Measurements from ENCODE around the gene ICAM4. TPM values are rescaled to one million over a fixed set of nuclear protein-coding genes. Genes with fewer than 3 reads are reported as not detected.

Gene ICAM4
- total and polyA plus RNA-seq, 2 of the 8 experiments (the other 6 are each of a cell fraction or from before 2014, with no cell fraction given), result 1.5 to 4.1 TPM

DNA sequence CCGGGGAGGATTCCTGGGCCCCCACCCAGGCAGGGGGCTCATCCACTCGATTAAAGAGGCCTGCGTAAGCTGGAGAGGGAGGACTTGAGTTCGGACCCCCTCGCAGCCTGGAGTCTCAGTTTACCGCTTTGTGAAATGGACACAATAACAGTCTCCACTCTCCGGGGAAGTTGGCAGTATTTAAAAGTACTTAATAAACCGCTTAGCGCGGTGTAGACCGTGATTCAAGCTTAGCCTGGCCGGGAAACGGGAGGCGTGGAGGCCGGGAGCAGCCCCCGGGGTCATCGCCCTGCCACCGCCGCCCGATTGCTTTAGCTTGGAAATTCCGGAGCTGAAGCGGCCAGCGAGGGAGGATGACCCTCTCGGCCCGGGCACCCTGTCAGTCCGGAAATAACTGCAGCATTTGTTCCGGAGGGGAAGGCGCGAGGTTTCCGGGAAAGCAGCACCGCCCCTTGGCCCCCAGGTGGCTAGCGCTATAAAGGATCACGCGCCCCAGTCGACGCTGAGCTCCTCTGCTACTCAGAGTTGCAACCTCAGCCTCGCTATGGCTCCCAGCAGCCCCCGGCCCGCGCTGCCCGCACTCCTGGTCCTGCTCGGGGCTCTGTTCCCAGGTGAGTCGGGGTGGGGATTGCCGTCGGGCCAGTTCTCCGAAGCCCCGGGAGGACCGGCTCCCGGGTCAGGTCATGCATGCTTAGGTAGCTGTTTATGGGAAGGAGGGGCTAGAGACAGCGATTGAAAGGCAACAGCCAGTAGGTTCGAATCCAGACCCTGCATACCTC lies 15.9 kb upstream of the ICAM4 start, which contains the start of gene ICAM1 (continued):
- no peak for TF ChIP-seq CHD7 (IDR thresholded peaks at IDR 0.05; ENCODE audit: insufficient replicate concordance, low read length)
- no peak for TF ChIP-seq BCL11A (IDR thresholded peaks at IDR 0.05; ENCODE audit: low read depth in 2 of 2, low read length in 2 of 2)
- no peak for TF ChIP-seq RXRA (IDR thresholded peaks at IDR 0.05; ENCODE audit: insufficient read depth, low read depth, low read length)
- TF ChIP-seq POU5F1 (IDR thresholded peaks at IDR 0.05; ENCODE audit: low read depth, low read length), result no peak
- peak; percentile 44 for TF ChIP-seq KDM4A (IDR thresholded peaks at IDR 0.05; ENCODE audit: low read depth, low read length, severe bottlenecking)
- TF ChIP-seq SRF (IDR thresholded peaks at IDR 0.05; ENCODE audit: low read depth, low read length), result no peak
- no peak for TF ChIP-seq SP2 (IDR thresholded peaks at IDR 0.05; ENCODE audit: low read length)
- TF ChIP-seq POLR2A (IDR thresholded peaks at IDR 0.05; ENCODE audit: control extremely low read depth in 1 of 2, low read depth in 2 of 2, low read length in 2 of 2), result peak in 1 of 2 experiments; percentile 60; a peak in 2 of 3 replicates
- no peak for TF ChIP-seq EGR1 (IDR thresholded peaks at IDR 0.05; ENCODE audit: borderline replicate concordance, low read depth, low read length)
- peak; percentile 67; the same call in 1 of the 2 replicates for TF ChIP-seq POLR2AphosphoS5 (IDR thresholded peaks at IDR 0.05; ENCODE audit: low read depth, low read length)
- no peak for TF ChIP-seq CTBP2 (IDR thresholded peaks at IDR 0.05; ENCODE audit: borderline replicate concordance, insufficient read depth, insufficient read length, low read length)
